Coronary artery (tissue), 2 donors: Measurements from ENCODE around the gene STAC2.

Source experiments
- DNase-seq: peaks from one replicate; pipeline ENCODE4 v3.0.0-alpha.2; 2017; ENCODE audit warnings: low spot score
- H3K27ac ChIP-seq, 2 donors: fragments of 200-600 bp; sonication (generic); one replicate each; pipeline ENCODE4 v1.5.1; 2016 to 2019
- H3K4me3 ChIP-seq: fragments of 200-600 bp; sonication (generic); 2 replicates; pipeline ENCODE4 v1.5.1; 2016; ENCODE audit warnings: mild to moderate bottlenecking, moderate library complexity
- CTCF ChIP-seq: fragments of 200-600 bp; sonication (generic); IDR thresholded peaks from one replicate; pipeline ENCODE4 v1.5.1; 2019; ENCODE audit warnings: antibody characterized with exemption

Gene STAC2

GRCh38 chr17:39217734-39218369 lies 7.9 kb downstream of the STAC2 start:
- no peak overlapping the region for H3K4me3 ChIP-seq
- H3K27ac ChIP-seq: no peak overlapping the region
- DNase-seq: no peak
- no peak for TF ChIP-seq CTCF

GRCh38 chr17:39213852-39214251 lies 11.9 kb downstream of the STAC2 start:
- no peak for TF ChIP-seq CTCF
- no peak for DNase-seq
- H3K4me3 ChIP-seq: no peak overlapping the region
- H3K27ac ChIP-seq: no peak overlapping the region

GRCh38 chr17:39212841-39213480 lies 12.8 kb downstream of the STAC2 start:
- Histone ChIP-seq H3K27ac (peak overlapping the region in 1 of 2 donors; percentile 56), H3K4me3 (no peak overlapping the region)
- TF ChIP-seq CTCF: no peak
- no peak for DNase-seq

- no peak overlapping the region for H3K4me3 ChIP-seq
- DNase-seq: no peak
- H3K27ac ChIP-seq: peak overlapping the region; percentile 38 to 56
- TF ChIP-seq CTCF: no peak
Measured at GRCh38 chr17:39212195-39212810, 13.4 kb downstream of the STAC2 start.

GRCh38 chr17:39210093-39210434 lies 15.7 kb downstream of the STAC2 start:
- H3K27ac ChIP-seq: peak overlapping the region; percentile 15 to 68
- DNase-seq: no peak
- H3K4me3 ChIP-seq: peak overlapping the region; percentile 71
- no peak for TF ChIP-seq CTCF

GRCh38 chr17:39209317-39210092 lies 16.2 kb downstream of the STAC2 start:
- TF ChIP-seq CTCF: no peak
- DNase-seq: no peak
- peak overlapping the region; percentile 71 for H3K4me3 ChIP-seq
- H3K27ac ChIP-seq: peak overlapping the region; percentile 15 to 68
